SW 1271 (cell line): ENCODE measurements around the gene AGAP1.
"Not testable (repeated sequence)": the region's sequence is repeated elsewhere in the genome, so short reads cannot be mapped to it uniquely, and the experiment has no call there.

Source experiments
- DNase-seq, 2 experiments: peaks; one replicate each; lab custom pipeline; 2025; lab: John Stamatoyannopoulos, UW

The AGAP1 gene

GRCh38 chr2:235737840-235738239, 244.0 kb downstream of the AGAP1 start:
- DNase-seq = no peak

- DNase-seq = no peak
These were observed 246.0 kb downstream of the AGAP1 start for GRCh38 chr2:235739704-235740415.

- peak in 1 of 2 experiments; percentile 12 for DNase-seq
These were observed 247.0 kb downstream of the AGAP1 start for GRCh38 chr2:235740821-235741220.

- DNase-seq = no peak
These were observed 250.3 kb downstream of the AGAP1 start for GRCh38 chr2:235744161-235744560.

GRCh38 chr2:235745597-235745996, 251.8 kb downstream of the AGAP1 start:
- DNase-seq = no peak

GRCh38 chr2:235746257-235746934, 252.6 kb downstream of the AGAP1 start:
- DNase-seq = peak; percentile 42 to 70

GRCh38 chr2:235747001-235747785, 253.3 kb downstream of the AGAP1 start:
- DNase-seq = no peak

- no peak for DNase-seq
These were observed 253.9 kb downstream of the AGAP1 start for GRCh38 chr2:235747786-235748091.

GRCh38 chr2:235749121-235749770, 255.4 kb downstream of the AGAP1 start:
- DNase-seq = no peak

- DNase-seq = no peak
These were observed 255.9 kb downstream of the AGAP1 start for GRCh38 chr2:235749771-235750160.

GRCh38 chr2:235752846-235753245, 259.0 kb downstream of the AGAP1 start:
- no peak for DNase-seq

- no peak for DNase-seq
These were observed 260.7 kb downstream of the AGAP1 start for GRCh38 chr2:235754357-235755207.

- no peak for DNase-seq
These were observed 262.6 kb downstream of the AGAP1 start for GRCh38 chr2:235756491-235756890.

- DNase-seq = no peak
These were observed 263.4 kb downstream of the AGAP1 start for GRCh38 chr2:235757212-235757611.

- DNase-seq = no peak
These were observed 263.8 kb downstream of the AGAP1 start for GRCh38 chr2:235757640-235758039.

GRCh38 chr2:235762832-235763598, 269.2 kb downstream of the AGAP1 start:
- no peak for DNase-seq

- no peak for DNase-seq
These were observed 270.0 kb downstream of the AGAP1 start for GRCh38 chr2:235763816-235764215.

GRCh38 chr2:235764478-235764877, 270.6 kb downstream of the AGAP1 start:
- DNase-seq = not testable (repeated sequence)

GRCh38 chr2:235765181-235765820, 271.5 kb downstream of the AGAP1 start:
- no peak for DNase-seq

- peak; percentile 33 to 73 for DNase-seq
These were observed 272.4 kb downstream of the AGAP1 start for GRCh38 chr2:235766278-235766677.
